Trophoblast cell (in vitro differentiated cells and primary cell): ENCODE measurements around the gene CLK2.
"Not testable (repeated sequence)": the region's sequence is repeated elsewhere in the genome, so short reads cannot be mapped to it uniquely, and the experiment has no call there.

Source experiments
- DNase-seq, 2 donors: peaks; one replicate each; pipeline ENCODE4 v3.0.0-alpha.2; 2016
- H2AFZ ChIP-seq: 2 replicates; pipeline ENCODE4 v1.6.1; 2013; ENCODE audit warnings: low read length, moderate library complexity, mild to moderate bottlenecking; ENCODE audit not compliant: insufficient read depth, poor library complexity
- H2AK5ac ChIP-seq: 2 replicates; pipeline ENCODE4 v1.6.1; 2013; ENCODE audit warnings: mild to moderate bottlenecking, low read length
- H2BK120ac ChIP-seq: 2 replicates; pipeline ENCODE4 v1.6.1; 2013; ENCODE audit warnings: low read length, mild to moderate bottlenecking, moderate library complexity; ENCODE audit not compliant: insufficient read depth, poor library complexity
- H2BK12ac ChIP-seq: 2 replicates; pipeline ENCODE4 v1.6.1; 2013; ENCODE audit warnings: mild to moderate bottlenecking, low read length, moderate library complexity
- H2BK5ac ChIP-seq: 2 replicates; pipeline ENCODE4 v1.6.1; 2013; ENCODE audit warnings: low read length, low read depth, moderate library complexity, mild to moderate bottlenecking; ENCODE audit not compliant: poor library complexity
- H3K14ac ChIP-seq: 2 replicates; pipeline ENCODE4 v1.6.1; 2013; ENCODE audit warnings: mild to moderate bottlenecking, low read length
- H3K18ac ChIP-seq: 2 replicates; pipeline ENCODE4 v1.6.1; 2013; ENCODE audit warnings: mild to moderate bottlenecking, low read length
- H3K23ac ChIP-seq: 2 replicates; pipeline ENCODE4 v1.6.1; 2013; ENCODE audit warnings: low read length
- H3K27ac ChIP-seq: 2 replicates; pipeline ENCODE4 v1.5.1; 2013; ENCODE audit warnings: low read depth, mild to moderate bottlenecking, inconsistent platforms, low read length, moderate library complexity
- H3K27me3 ChIP-seq: 2 replicates; pipeline ENCODE4 v1.6.1; 2013; ENCODE audit warnings: inconsistent platforms, mild to moderate bottlenecking, low read length, moderate library complexity; ENCODE audit not compliant: insufficient read depth
- H3K36me3 ChIP-seq, 2 experiments: 1 replicate in 1 of 2; 2 replicates in 1 of 2; pipeline ENCODE4 v1.6.1; 2013; ENCODE audit warnings: low read length in 2 of 2, mild to moderate bottlenecking in 2 of 2, moderate library complexity in 1 of 2; ENCODE audit not compliant: insufficient read depth in 2 of 2, control insufficient read depth in 1 of 2
- H3K4ac ChIP-seq: 2 replicates; pipeline ENCODE4 v1.6.1; 2013; ENCODE audit warnings: low read depth, mild to moderate bottlenecking, low read length, moderate library complexity
- H3K4me1 ChIP-seq, 2 experiments: 1 replicate in 1 of 2; 2 replicates in 1 of 2; pipeline ENCODE4 v1.6.1; 2013; ENCODE audit warnings: low read length in 2 of 2, mild to moderate bottlenecking in 2 of 2, moderate library complexity in 1 of 2; ENCODE audit not compliant: insufficient read depth in 2 of 2, control insufficient read depth in 1 of 2
- H3K4me2 ChIP-seq: 2 replicates; pipeline ENCODE4 v1.6.1; 2013; ENCODE audit warnings: inconsistent platforms, mild to moderate bottlenecking, low read length, moderate library complexity
- H3K4me3 ChIP-seq: 2 replicates; pipeline ENCODE4 v1.5.1; 2013; ENCODE audit warnings: mild to moderate bottlenecking, low read depth, low read length, inconsistent platforms
- H3K79me1 ChIP-seq: one replicate; pipeline ENCODE4 v1.6.1; 2013; ENCODE audit warnings: low read length
- H3K79me2 ChIP-seq: 2 replicates; pipeline ENCODE4 v1.6.1; 2013; ENCODE audit warnings: low read length, mild to moderate bottlenecking; ENCODE audit not compliant: control insufficient read depth, insufficient read depth, poor library complexity
- H3K9ac ChIP-seq: 2 replicates; pipeline ENCODE4 v1.6.1; 2013; ENCODE audit warnings: mild to moderate bottlenecking, low read length
- H3K9me3 ChIP-seq: 2 replicates; pipeline ENCODE4 v1.6.1; 2013; ENCODE audit warnings: low read depth, mild to moderate bottlenecking, control low read depth, inconsistent platforms, low read length; ENCODE audit not compliant: insufficient read depth
- H4K12ac ChIP-seq: 2 replicates; pipeline ENCODE4 v1.6.1; 2013; ENCODE audit warnings: low read depth, mild to moderate bottlenecking, low read length, moderate library complexity
- H4K8ac ChIP-seq: 2 replicates; pipeline ENCODE4 v1.6.1; 2013; ENCODE audit warnings: low read depth, mild to moderate bottlenecking, low read length, moderate library complexity
- H4K91ac ChIP-seq: one replicate; pipeline ENCODE4 v1.6.1; 2013; ENCODE audit warnings: low read depth, mild to moderate bottlenecking, low read length, moderate library complexity
- WGBS: extraction: QIAGEN DNeasy Blood & Tissue Kit; methylation state at CpG from one replicate; pipeline ENCODE4 v1.1.7; 2013; ENCODE audit warnings: missing lambda C conversion rate; ENCODE audit not compliant: insufficient read length, insufficient coverage; ENCODE audit errors: extremely low coverage; 5-methylcytosine and 5-hydroxymethylcytosine counted together

CLK2 gene

DNA sequence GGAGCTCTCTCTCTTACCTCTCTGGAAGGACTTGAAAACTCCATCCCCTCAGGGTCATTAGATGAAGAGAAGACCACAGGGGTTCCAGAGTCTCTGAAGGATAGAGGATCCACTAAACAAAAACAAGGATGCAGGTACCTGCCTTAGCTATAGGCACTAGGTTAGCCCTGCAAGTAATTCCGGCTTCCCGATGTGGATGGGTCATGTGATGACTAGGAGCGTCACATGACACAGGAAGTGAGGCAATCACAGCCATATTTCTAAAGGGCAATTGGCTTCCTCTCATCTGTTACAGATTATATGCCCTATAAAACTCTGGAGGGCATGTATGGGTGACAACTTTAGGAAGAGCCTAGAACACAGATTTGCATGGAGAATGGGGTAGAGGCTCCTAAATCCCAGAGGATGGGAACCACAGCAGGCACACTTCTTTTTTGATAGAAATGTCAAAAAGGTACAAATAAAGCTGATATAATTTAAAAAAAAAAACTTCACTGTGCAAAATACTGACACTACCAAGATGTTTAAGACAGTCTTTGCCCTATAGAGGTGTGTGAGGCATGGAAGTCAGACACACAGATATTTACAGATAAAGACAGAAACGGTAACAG, 32.1 kb downstream of the CLK2 start:
- Histone ChIP-seq H3K27me3 (no peaks in the 10 kb centered on the region), H2BK5ac (no peak overlapping the region), H2AFZ (no peak overlapping the region), H3K4ac (no peak overlapping the region), H4K12ac (no peak overlapping the region), H4K8ac (peak overlapping the region; percentile 77), H3K9ac (no peak overlapping the region), H3K14ac (no peak overlapping the region), H3K27ac (no peak overlapping the region), H3K79me2 (peaks cover 1% of the 10 kb centered on the region), H2BK12ac (no peak overlapping the region), H3K4me3 (no peak overlapping the region), H3K36me3 (peaks cover 7 to 14% of the 10 kb centered on the region in 2 experiments), H3K9me3 (peaks cover 2% of the 10 kb centered on the region), H3K4me1 (peaks cover 5 to 14% of the 10 kb centered on the region in 2 experiments), H2BK120ac (peak overlapping the region; percentile 10), H3K79me1 (peaks cover 9% of the 10 kb centered on the region), H4K91ac (peak overlapping the region; percentile 50), H2AK5ac (no peak overlapping the region), H3K4me2 (peak overlapping the region; percentile 55), H3K23ac (no peak overlapping the region), H3K18ac (no peak overlapping the region)
- no CpG with 5 or more reads among the region's 4 CpGs for WGBS
- DNase-seq, result peak; percentile 69 to 89

DNA sequence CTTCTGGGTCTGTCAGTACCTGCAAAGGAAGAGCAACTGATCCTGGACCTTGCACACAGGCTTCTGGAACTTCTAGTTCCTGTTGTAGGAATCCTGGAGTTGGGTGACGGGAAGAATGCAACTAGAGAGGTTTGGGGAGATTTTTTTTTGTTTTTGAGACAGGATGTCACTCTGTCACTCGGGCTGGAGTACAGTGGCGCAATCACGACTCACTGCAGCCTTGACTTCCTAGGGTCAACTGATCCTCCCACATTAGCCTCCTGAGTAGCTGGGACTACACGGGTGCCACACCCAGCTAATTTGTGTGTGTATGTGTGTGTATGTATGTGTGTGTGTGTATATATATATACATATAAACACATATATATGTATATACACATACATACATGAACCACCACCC, 36.9 kb downstream of the CLK2 start:
- H4K91ac ChIP-seq, result no peak overlapping the region
- H2BK12ac ChIP-seq, result no peak overlapping the region
- H3K27me3 ChIP-seq, result no peaks in the 10 kb centered on the region
- no peak overlapping the region for H2AFZ ChIP-seq
- peak; percentile 60 to 89 for DNase-seq
- no peak overlapping the region for H3K27ac ChIP-seq
- H3K18ac ChIP-seq, result no peak overlapping the region
- peaks cover 8 to 9% of the 10 kb centered on the region in 2 experiments for H3K4me1 ChIP-seq
- H3K23ac ChIP-seq, result no peak overlapping the region
- no peak overlapping the region for H3K9ac ChIP-seq
- no peak overlapping the region for H3K4ac ChIP-seq
- H3K9me3 ChIP-seq, result no peaks in the 10 kb centered on the region
- H2AK5ac ChIP-seq, result no peak overlapping the region
- H3K36me3 ChIP-seq, result peaks cover 11 to 19% of the 10 kb centered on the region in 2 experiments
- no peak overlapping the region for H3K4me2 ChIP-seq
- H2BK5ac ChIP-seq, result no peak overlapping the region
- H3K79me1 ChIP-seq, result peaks cover 4% of the 10 kb centered on the region
- H4K12ac ChIP-seq, result no peak overlapping the region
- no peak overlapping the region for H3K14ac ChIP-seq
- no peak overlapping the region for H3K4me3 ChIP-seq
- H4K8ac ChIP-seq, result no peak overlapping the region
- no peaks in the 10 kb centered on the region for H3K79me2 ChIP-seq
- H2BK120ac ChIP-seq, result no peak overlapping the region
- WGBS, result no CpG with 5 or more reads among the region's 5 CpGs

DNA sequence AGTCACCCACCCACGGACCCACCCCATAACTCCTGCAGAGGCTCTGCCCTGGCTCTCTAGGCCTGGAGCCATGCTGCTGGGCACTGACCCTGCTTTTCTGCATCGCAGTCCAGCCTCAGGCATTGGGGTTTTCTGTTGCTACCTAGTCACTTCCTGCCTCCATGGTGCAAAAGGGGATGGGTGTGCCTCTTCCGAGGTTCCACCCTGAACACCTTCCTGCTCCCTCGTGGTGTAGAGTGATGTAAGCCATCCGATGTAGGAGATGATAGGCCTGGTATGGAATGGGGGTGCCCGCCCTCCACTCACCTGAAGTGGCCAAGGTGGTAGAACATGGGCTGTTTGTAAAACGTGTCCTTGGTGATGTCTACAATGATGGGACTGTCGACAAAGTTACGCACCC, 37.9 kb downstream of the CLK2 start:
- WGBS, result no CpG with 5 or more reads among the region's 9 CpGs
- H4K91ac ChIP-seq, H4K8ac ChIP-seq, H3K79me1 ChIP-seq, H3K27me3 ChIP-seq, H3K9me3 ChIP-seq, H2BK12ac ChIP-seq, DNase-seq, H3K18ac ChIP-seq, H3K4me1 ChIP-seq, H2AK5ac ChIP-seq, H3K14ac ChIP-seq, H2AFZ ChIP-seq, H3K79me2 ChIP-seq, H3K9ac ChIP-seq, H3K27ac ChIP-seq, H2BK5ac ChIP-seq, H3K4ac ChIP-seq, H2BK120ac ChIP-seq, H3K23ac ChIP-seq, H4K12ac ChIP-seq, H3K4me2 ChIP-seq, H3K4me3 ChIP-seq: not testable (repeated sequence)
- H3K36me3 ChIP-seq, result peaks cover 11 to 19% of the 10 kb centered on the region in 2 experiments

DNA sequence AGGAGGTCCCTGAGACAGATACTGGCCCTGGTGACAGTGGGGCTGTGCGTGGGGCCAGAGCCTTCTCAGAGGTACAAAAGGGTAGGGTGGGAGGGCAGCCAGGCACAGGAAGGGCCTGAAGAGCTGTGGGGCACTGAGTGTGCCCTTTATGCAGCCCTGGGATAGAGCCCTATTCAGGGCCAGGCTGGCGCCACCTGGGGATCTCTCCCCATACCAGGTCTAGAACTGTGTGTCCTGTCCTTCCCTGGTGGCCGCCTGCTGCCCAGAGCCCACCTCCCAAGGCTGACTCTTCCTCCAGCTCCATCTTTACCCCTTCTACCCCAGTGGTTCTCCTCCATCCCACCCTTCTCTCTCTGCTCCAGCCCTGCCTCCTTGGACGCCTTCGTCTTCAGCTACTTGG, 39.8 kb downstream of the CLK2 start:
- peaks cover 11 to 14% of the 10 kb centered on the region in 2 experiments for H3K36me3 ChIP-seq
- H2BK5ac ChIP-seq, H3K27me3 ChIP-seq, H4K8ac ChIP-seq, H3K14ac ChIP-seq, H3K4ac ChIP-seq, H3K27ac ChIP-seq, H3K4me2 ChIP-seq, H3K4me3 ChIP-seq, H2BK120ac ChIP-seq, H3K4me1 ChIP-seq, H3K79me2 ChIP-seq, H3K18ac ChIP-seq, H2BK12ac ChIP-seq, H4K91ac ChIP-seq, H3K9ac ChIP-seq, DNase-seq, H3K79me1 ChIP-seq, H2AFZ ChIP-seq, H3K23ac ChIP-seq, H3K9me3 ChIP-seq, H2AK5ac ChIP-seq, H4K12ac ChIP-seq: not testable (repeated sequence)
- no CpG with 5 or more reads among the region's 5 CpGs for WGBS
